HepG2 (cell line): ENCODE results near the gene HAUS7. TPM values are rescaled to one million over a fixed set of nuclear protein-coding genes. Genes with fewer than 3 reads are reported as not detected.

Source experiments
- ATAC-seq: fragments of 200-7000 bp; cut with Tn5 transposase; 3 replicates; pipeline ENCODE4 v1.9.1; 2020; ENCODE audit warnings: mild to moderate bottlenecking, moderate library complexity
- BruUV-seq: library from RNA; stranded (reverse); fragments of 400-500 nt; replicated peaks from 2 replicates; lab custom pipeline; 2021; lab: Mats Ljungman, UMichigan
- CTCF ChIA-PET: fragments of 300-600 bp; formaldehyde crosslinking; extraction: SDS; loops from one replicate; lab custom pipeline; 2021; ENCODE audit warnings: low total read pairs, inconsistent platforms, low intra/inter-chr PET ratio; lab: Yijun Ruan, JAX
- POLR2A ChIA-PET: fragments of 350-600 bp; sonication (Branson Sonifier 250); formaldehyde crosslinking; loops from one replicate; lab custom pipeline; 2020; ENCODE audit warnings: antibody characterized with exemption, inconsistent platforms; lab: Yijun Ruan, JAX
- DNase-seq: peaks from one replicate; pipeline ENCODE4 v3.0.0-alpha.2; 2015; ENCODE audit warnings: low spot score
- FAIRE-seq: peaks from 3 replicates; lab custom pipeline; 2011; peaks lifted over from hg19 to GRCh38; lab: Jason Lieb, UNC
- H2AFZ ChIP-seq: one replicate; pipeline ENCODE4 v1.6.1; 2011; ENCODE audit warnings: low read length, inconsistent platforms
- H3K27ac ChIP-seq: fragments of 300-600 bp; 3 replicates; pipeline ENCODE4 v1.8.0; 2011; ENCODE audit warnings: mixed run types, mild to moderate bottlenecking, mixed read lengths, low read length, inconsistent platforms; ENCODE audit not compliant: insufficient read depth; ENCODE audit errors: extremely low read length
- H3K27me3 ChIP-seq, 2 experiments: fragments of 200-600 bp in 1 of 2; 2 replicates in 1 of 2; 3 replicates in 1 of 2; pipeline versions ENCODE4 v1.6.0 to v1.8.0; 2011; ENCODE audit warnings: low read length in 2 of 2, mild to moderate bottlenecking in 2 of 2, moderate library complexity in 2 of 2, inconsistent platforms in 1 of 2; ENCODE audit not compliant: insufficient read depth in 2 of 2, control insufficient read depth in 1 of 2
- H3K36me3 ChIP-seq, 2 experiments: fragments of 200-600 bp in 1 of 2; replicated peaks in 1 of 2; 2 replicates in 1 of 2; 3 replicates in 1 of 2; pipeline versions ENCODE4 v1.5.1 to v1.8.0; 2011; ENCODE audit warnings: low read length in 2 of 2, inconsistent platforms in 1 of 2; ENCODE audit not compliant: insufficient read depth in 2 of 2, control insufficient read depth in 1 of 2
- H3K4me1 ChIP-seq: 2 replicates; pipeline ENCODE4 v1.5.1; 2012; ENCODE audit warnings: low read length, inconsistent platforms; ENCODE audit not compliant: insufficient read depth
- H3K4me2 ChIP-seq: 2 replicates; pipeline ENCODE4 v1.6.0; 2011; ENCODE audit warnings: low read depth, low read length, inconsistent platforms
- H3K4me3 ChIP-seq, 3 experiments: fragments of 200-600 bp in 1 of 3; sonication (generic), shearing (Covaris generic) in 1 of 3; replicated peaks in 1 of 3; 2 replicates each; pipeline ENCODE4 v1.5.1; 2011 to 2016; ENCODE audit warnings: low read length in 3 of 3, inconsistent platforms in 2 of 3, low read depth in 2 of 3, mild to moderate bottlenecking in 2 of 3, control low read depth in 1 of 3, mixed read lengths in 1 of 3; ENCODE audit not compliant: insufficient read depth in 1 of 3
- H3K79me2 ChIP-seq: one replicate; pipeline ENCODE4 v1.6.1; 2011; ENCODE audit warnings: low read length, inconsistent platforms; ENCODE audit not compliant: insufficient read depth
- H3K9ac ChIP-seq: 2 replicates; pipeline ENCODE4 v1.6.0; 2011; ENCODE audit warnings: mild to moderate bottlenecking, low read depth, low read length, inconsistent platforms; ENCODE audit not compliant: insufficient read depth
- H3K9me3 ChIP-seq: 2 replicates; pipeline ENCODE4 v1.5.1; 2012; ENCODE audit warnings: mild to moderate bottlenecking, low read length
- H4K20me1 ChIP-seq: 2 replicates; pipeline ENCODE4 v1.6.0; 2011; ENCODE audit warnings: inconsistent platforms, mild to moderate bottlenecking, low read length, moderate library complexity; ENCODE audit not compliant: insufficient read depth
- ARHGAP35 ChIP-seq: sonication (generic); formaldehyde crosslinking; IDR thresholded peaks from 2 replicates; pipeline ENCODE4 v1.9.0; 2022; ENCODE audit warnings: mild to moderate bottlenecking, inconsistent platforms, moderate library complexity, missing genetic modification reagents, borderline replicate concordance
- MYC ChIP-seq: sonication (generic); formaldehyde crosslinking; IDR thresholded peaks from 2 replicates; pipeline ENCODE4 v1.9.0; 2021; ENCODE audit warnings: missing genetic modification reagents, borderline replicate concordance
- NR1H2 ChIP-seq: sonication (generic); formaldehyde crosslinking; IDR thresholded peaks from 2 replicates; pipeline ENCODE4 v1.8.1; 2022; ENCODE audit warnings: low read depth, missing genetic modification reagents, borderline replicate concordance
- RARG ChIP-seq: sonication (generic); formaldehyde crosslinking; IDR thresholded peaks from 2 replicates; pipeline ENCODE4 v1.4.0; 2020; ENCODE audit warnings: low read depth, mild to moderate bottlenecking, missing genetic modification reagents
- SIN3A ChIP-seq: IDR thresholded peaks from 2 replicates; pipeline ENCODE4 v1.6.1; 2011; ENCODE audit warnings: low read depth, mild to moderate bottlenecking, control low read depth, low read length, borderline replicate concordance
- ZNF234 ChIP-seq: sonication (generic); formaldehyde crosslinking; conservative IDR thresholded peaks from 2 replicates; pipeline ENCODE4 v1.5.1; 2020; ENCODE audit warnings: mild to moderate bottlenecking, missing genetic modification reagents
- ZNF329 ChIP-seq: sonication (generic); formaldehyde crosslinking; IDR thresholded peaks from 2 replicates; pipeline ENCODE4 v1.9.0; 2021; ENCODE audit warnings: low read depth, mild to moderate bottlenecking, missing genetic modification reagents
- WGBS: methylation state at CpG from one replicate; pipeline ENCODE4 v1.1.6; 2017; ENCODE audit warnings: low lambda C conversion rate; 5-methylcytosine and 5-hydroxymethylcytosine counted together
- in situ Hi-C: cut with HindIII; loops from 2 replicates; pipeline ENCODE4 v1.10.0; 2017; ENCODE audit warnings: low pct_unique_long_range_greater_than_20kb; ENCODE audit not compliant: extremely low pct_ligation_motif_present
- intact Hi-C: fragments of 100-400 bp; cut with micrococcal nuclease; formaldehyde crosslinking; loops from one replicate; pipeline ENCODE4 v1.10.0; 2022; ENCODE audit not compliant: unreplicated experiment
- polyA plus RNA-seq, 8 experiments: library from polyadenylated mRNA; depleted of rRNA in 3 of 8; stranded (reverse) in 7 of 8; unstranded in 1 of 8; fragments of >200 nt; fragmentation: Illumina TruSeq in 4 of 8; extraction: Trizol in 4 of 8; gene quantifications; 2 replicates each; pipeline versions ENCODE4 v1.2.1 to v1.2.3, GENCODE V29; 2011 to 2016; ENCODE audit warnings: low read depth in 4 of 8, missing spikeins in 1 of 8, mixed read lengths in 1 of 8; ENCODE audit not compliant: insufficient read depth in 1 of 8
- total RNA-seq, 5 experiments: library from RNA; depleted of rRNA; stranded (reverse); fragments of >200 nt; fragmentation: Illumina TruSeq; extraction: Trizol; gene quantifications; 2 replicates each; pipeline ENCODE4 v1.2.3, GENCODE V29; 2016; ENCODE audit warnings: low read depth in 1 of 5
- TF ChIP-seq, protein P1 (sequence below): sonication (generic); formaldehyde crosslinking; conservative IDR thresholded peaks from 2 replicates; pipeline ENCODE4 v1.4.0; 2020; ENCODE audit warnings: missing genetic modification reagents
- TF ChIP-seq, protein P2 (sequence below): sonication (generic); formaldehyde crosslinking; IDR thresholded peaks from 2 replicates; pipeline ENCODE4 v1.5.0; 2020; ENCODE audit warnings: mild to moderate bottlenecking, missing genetic modification reagents, borderline replicate concordance

HAUS7 gene
- total and polyA plus RNA-seq, 2 of the 13 experiments (the other 11 are each of a cell fraction or from before 2014, with no cell fraction given) = 10.9 to 42.4 TPM

DNA sequence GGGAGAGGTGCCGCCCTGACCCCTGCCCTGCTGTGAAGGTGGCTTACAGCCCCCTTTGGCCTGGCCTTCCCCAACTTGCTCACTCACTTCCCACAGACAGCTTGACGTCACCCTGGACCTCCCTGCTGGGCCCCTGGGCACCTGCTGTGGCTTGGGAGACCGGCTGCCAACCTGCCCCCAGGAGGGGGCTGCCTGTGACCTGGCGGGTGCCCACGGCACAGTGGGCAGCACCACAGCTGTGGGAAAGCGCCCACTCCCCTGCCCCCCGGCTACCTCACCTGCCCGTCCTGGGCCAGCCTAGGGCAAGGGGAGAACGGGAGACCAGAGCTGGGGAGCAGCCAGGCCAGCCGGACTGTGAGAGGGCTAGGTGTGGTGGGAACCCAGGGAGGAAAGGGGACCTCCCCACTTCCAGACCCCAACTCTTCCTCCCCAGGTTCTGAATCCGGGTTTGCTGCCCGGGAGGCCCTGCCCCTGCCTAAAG is 61.5 kb downstream of the HAUS7 start:
- ChIA-PET CTCF (no interaction called here), POLR2A (no interaction called here)
- WGBS = 57% methylated on average over 1 of the region's 12 CpGs
- BruUV-seq = no TSS peak
- Histone ChIP-seq H4K20me1 (no peaks in the 10 kb centered on the region), H3K9ac (no peak overlapping the region), H3K9me3 (no peaks in the 10 kb centered on the region), H3K27me3 (no peaks in the 10 kb centered on the region), H3K36me3 (no peaks in the 10 kb centered on the region), H3K4me1 (peaks cover 48% of the 10 kb centered on the region), H3K4me2 (no peak overlapping the region), H3K27ac (peak overlapping the region; percentile 67), H2AFZ (no peak overlapping the region), H3K4me3 (no peak overlapping the region), H3K79me2 (no peaks in the 10 kb centered on the region)
- ATAC-seq (peak; percentile 5), FAIRE-seq (no peak), DNase-seq (no peak)
- in situ Hi-C loops = no loop called here
- TF ChIP-seq NR1H2 = no peak
- TF ChIP-seq, protein P1, sequence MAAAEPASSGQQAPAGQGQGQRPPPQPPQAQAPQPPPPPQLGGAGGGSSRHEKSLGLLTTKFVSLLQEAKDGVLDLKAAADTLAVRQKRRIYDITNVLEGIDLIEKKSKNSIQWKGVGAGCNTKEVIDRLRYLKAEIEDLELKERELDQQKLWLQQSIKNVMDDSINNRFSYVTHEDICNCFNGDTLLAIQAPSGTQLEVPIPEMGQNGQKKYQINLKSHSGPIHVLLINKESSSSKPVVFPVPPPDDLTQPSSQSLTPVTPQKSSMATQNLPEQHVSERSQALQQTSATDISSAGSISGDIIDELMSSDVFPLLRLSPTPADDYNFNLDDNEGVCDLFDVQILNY = no peak
- TF ChIP-seq ZNF234 (CRISPR knock-in tag) = no peak
- no peak for TF ChIP-seq ARHGAP35 (CRISPR knock-in tag)
- no peak for TF ChIP-seq ZNF329 (CRISPR knock-in tag)
- TF ChIP-seq RARG (CRISPR knock-in tag) = no peak
- no peak for TF ChIP-seq SIN3A
- no peak for TF ChIP-seq MYC
- TF ChIP-seq, protein P2, sequence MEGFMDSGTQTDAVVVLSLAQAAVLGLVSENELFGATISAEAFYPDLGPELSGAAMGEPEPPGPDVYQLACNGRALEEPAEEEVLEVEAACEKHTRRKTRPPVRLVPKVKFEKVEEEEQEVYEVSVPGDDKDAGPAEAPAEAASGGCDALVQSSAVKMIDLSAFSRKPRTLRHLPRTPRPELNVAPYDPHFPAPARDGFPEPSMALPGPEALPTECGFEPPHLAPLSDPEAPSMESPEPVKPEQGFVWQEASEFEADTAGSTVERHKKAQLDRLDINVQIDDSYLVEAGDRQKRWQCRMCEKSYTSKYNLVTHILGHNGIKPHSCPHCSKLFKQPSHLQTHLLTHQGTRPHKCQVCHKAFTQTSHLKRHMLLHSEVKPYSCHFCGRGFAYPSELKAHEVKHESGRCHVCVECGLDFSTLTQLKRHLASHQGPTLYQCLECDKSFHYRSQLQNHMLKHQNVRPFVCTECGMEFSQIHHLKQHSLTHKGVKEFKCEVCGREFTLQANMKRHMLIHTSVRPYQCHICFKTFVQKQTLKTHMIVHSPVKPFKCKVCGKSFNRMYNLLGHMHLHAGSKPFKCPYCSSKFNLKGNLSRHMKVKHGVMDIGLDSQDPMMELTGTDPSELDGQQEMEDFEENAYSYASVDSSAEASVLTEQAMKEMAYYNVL (CRISPR knock-in tag) = no peak
- intact Hi-C loops = no loop called here
